HG03103 (cell line): ENCODE measurements around the gene WDR91.

ENCODE experiments used
- ATAC-seq: cut with Tn5 transposase; IDR thresholded peaks from one replicate; pipeline ENCODE4 v1.9.1; 2021; ENCODE audit warnings: low read depth; ENCODE audit not compliant: unreplicated experiment

WDR91 gene

DNA sequence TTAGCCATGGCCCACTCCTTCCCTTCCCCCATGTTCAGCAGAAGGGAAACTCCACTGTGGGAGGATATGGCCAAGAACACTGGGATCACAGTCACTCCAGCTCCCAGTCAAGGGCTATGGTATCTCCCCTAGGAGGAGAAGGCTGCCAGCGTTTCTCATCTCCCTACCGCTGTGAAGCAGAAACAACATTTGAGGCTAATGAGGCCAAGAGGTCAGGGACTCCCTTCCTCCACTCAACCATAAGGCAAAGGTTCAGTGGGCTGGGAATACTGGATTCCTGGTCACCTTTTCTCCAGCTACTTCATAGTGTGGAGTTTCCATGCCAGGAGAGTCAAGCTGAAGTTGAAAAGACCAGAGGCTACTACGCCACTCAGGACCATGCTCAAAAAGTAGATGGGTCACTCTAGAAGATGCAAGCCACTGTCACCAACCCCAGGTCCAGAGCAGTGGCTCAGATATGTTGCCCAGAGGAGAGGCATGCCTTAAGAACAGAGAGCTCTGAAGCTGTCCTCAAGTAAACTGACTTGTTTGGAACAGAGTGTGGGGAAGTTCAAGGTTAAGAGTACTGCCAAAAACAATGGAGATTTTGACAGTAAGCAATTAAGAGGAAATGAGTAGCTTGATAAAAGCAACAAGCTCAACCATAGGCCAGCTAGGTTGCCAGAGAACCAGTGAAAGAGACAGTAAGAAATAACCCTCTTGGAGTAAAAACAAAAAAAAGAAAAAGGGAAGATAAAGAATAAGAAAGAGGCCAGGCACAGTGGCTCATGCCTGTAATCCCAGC lies 67.2 kb downstream of the WDR91 start:
- ATAC-seq: no peak
